Breast epithelium (tissue), 3 donors: ENCODE data around the gene PATJ.

Source experiments
- POLR2A ChIP-seq: fragments of 450-650 bp; IDR thresholded peaks from one replicate; pipeline ENCODE4 v1.6.1; 2016; ENCODE audit warnings: antibody characterized with exemption, mild to moderate bottlenecking, moderate library complexity
- TF ChIP-seq, protein P1 (sequence below), 3 donors: fragments of 450-650 bp; IDR thresholded peaks; one replicate each; pipeline ENCODE4 v1.5.1; 2016 to 2017; ENCODE audit warnings: antibody characterized with exemption in 3 of 3, mild to moderate bottlenecking in 3 of 3, moderate library complexity in 3 of 3

DNA sequence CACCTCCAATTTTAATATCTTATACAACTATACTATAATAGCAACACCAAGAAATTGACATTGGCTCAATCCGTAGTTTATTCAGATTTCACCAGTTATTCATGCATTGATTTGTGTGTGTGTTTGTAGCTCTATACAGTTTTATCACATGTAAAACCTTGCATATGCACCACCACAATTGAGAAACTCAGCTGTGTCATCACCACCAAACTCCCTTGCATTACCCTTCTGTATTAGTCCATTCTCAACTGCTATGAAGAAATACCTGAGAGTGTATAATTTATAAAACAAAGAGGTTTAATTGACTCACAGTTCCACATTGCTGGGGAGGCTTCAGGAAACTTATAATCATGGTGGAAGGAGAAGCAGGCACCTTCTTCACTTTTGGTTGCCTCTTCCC, 162.1 kb downstream of the PATJ start:
- TF ChIP-seq, protein P1, sequence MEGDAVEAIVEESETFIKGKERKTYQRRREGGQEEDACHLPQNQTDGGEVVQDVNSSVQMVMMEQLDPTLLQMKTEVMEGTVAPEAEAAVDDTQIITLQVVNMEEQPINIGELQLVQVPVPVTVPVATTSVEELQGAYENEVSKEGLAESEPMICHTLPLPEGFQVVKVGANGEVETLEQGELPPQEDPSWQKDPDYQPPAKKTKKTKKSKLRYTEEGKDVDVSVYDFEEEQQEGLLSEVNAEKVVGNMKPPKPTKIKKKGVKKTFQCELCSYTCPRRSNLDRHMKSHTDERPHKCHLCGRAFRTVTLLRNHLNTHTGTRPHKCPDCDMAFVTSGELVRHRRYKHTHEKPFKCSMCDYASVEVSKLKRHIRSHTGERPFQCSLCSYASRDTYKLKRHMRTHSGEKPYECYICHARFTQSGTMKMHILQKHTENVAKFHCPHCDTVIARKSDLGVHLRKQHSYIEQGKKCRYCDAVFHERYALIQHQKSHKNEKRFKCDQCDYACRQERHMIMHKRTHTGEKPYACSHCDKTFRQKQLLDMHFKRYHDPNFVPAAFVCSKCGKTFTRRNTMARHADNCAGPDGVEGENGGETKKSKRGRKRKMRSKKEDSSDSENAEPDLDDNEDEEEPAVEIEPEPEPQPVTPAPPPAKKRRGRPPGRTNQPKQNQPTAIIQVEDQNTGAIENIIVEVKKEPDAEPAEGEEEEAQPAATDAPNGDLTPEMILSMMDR (IDR thresholded peaks at IDR 0.05) = no peak
- TF ChIP-seq POLR2A = no peak
